Cardiac fibroblast (primary cell): ENCODE data around the gene APOBEC3B.

Source experiments
- DNase-seq, 2 donors: peaks; one replicate each; pipeline versions ENCODE4 v3.0.0 to v3.0.0-alpha.2; 2010; ENCODE audit warnings: low read depth in 2 of 2
- H3K4me3 ChIP-seq, 2 donors: replicated peaks in 1 of 2; 1 replicate in 1 of 2; 2 replicates in 1 of 2; pipeline ENCODE4 v1.5.1; 2011; ENCODE audit warnings: low read depth in 2 of 2, low read length in 2 of 2, mild to moderate bottlenecking in 2 of 2, moderate library complexity in 1 of 2
- CTCF ChIP-seq: IDR thresholded peaks from one replicate; pipeline ENCODE4 v1.5.1; 2011; ENCODE audit warnings: low read depth, mild to moderate bottlenecking, low read length, inconsistent platforms

APOBEC3B gene

GRCh38 chr22:39041908-39042307 lies 59.8 kb downstream of the APOBEC3B start:
- TF ChIP-seq CTCF, result no peak
- no peak overlapping the region for H3K4me3 ChIP-seq

More at GRCh38 chr22:39041908-39042307, 59.8 kb downstream of the APOBEC3B start:
- no peak for DNase-seq
